Mesendoderm (in vitro differentiated cells): ENCODE results near the gene USP48.

ENCODE experiments used
- DNase-seq: peaks from one replicate; pipeline ENCODE4 v3.0.0; 2013
- H2AK5ac ChIP-seq: 2 replicates; pipeline ENCODE4 v1.6.1; 2013; ENCODE audit warnings: low read length, inconsistent platforms
- H2BK120ac ChIP-seq: 2 replicates; pipeline ENCODE4 v1.6.1; 2013; ENCODE audit warnings: low read depth, mild to moderate bottlenecking, low read length, moderate library complexity, mixed read lengths
- H2BK15ac ChIP-seq: replicated peaks from 2 replicates; pipeline ENCODE4 v1.6.1; 2013; ENCODE audit warnings: low read depth, mild to moderate bottlenecking, moderate library complexity
- H2BK5ac ChIP-seq: 2 replicates; pipeline ENCODE4 v1.6.1; 2013; ENCODE audit warnings: low read length, inconsistent platforms
- H3K18ac ChIP-seq: 2 replicates; pipeline ENCODE4 v1.6.1; 2013; ENCODE audit warnings: mild to moderate bottlenecking, low read length, mixed read lengths
- H3K23ac ChIP-seq: one replicate; pipeline ENCODE4 v1.6.1; 2013; ENCODE audit warnings: low read length
- H3K27ac ChIP-seq: 2 replicates; pipeline ENCODE4 v1.5.1; 2013; ENCODE audit warnings: low read depth, mild to moderate bottlenecking, inconsistent platforms, low read length, moderate library complexity
- H3K27me3 ChIP-seq: 2 replicates; pipeline ENCODE4 v1.6.1; 2013; ENCODE audit warnings: low read length, control low read depth, mild to moderate bottlenecking, inconsistent platforms; ENCODE audit not compliant: insufficient read depth, poor library complexity
- H3K36me3 ChIP-seq: 2 replicates; pipeline ENCODE4 v1.6.1; 2013; ENCODE audit warnings: low read length, inconsistent platforms; ENCODE audit not compliant: control insufficient read depth, insufficient read depth
- H3K4ac ChIP-seq: one replicate; pipeline ENCODE4 v1.6.1; 2013; ENCODE audit warnings: low read depth, mild to moderate bottlenecking, low read length, moderate library complexity
- H3K4me1 ChIP-seq: 2 replicates; pipeline ENCODE4 v1.6.1; 2013; ENCODE audit warnings: low read depth, low read length, inconsistent platforms; ENCODE audit not compliant: control insufficient read depth
- H3K4me2 ChIP-seq: 2 replicates; pipeline ENCODE4 v1.6.1; 2013; ENCODE audit warnings: low read length
- H3K4me3 ChIP-seq: 2 replicates; pipeline ENCODE4 v1.5.1; 2013; ENCODE audit warnings: mild to moderate bottlenecking, low read length
- H3K56ac ChIP-seq: one replicate; pipeline ENCODE4 v1.6.1; 2013; ENCODE audit warnings: low read length
- H3K79me1 ChIP-seq: 2 replicates; pipeline ENCODE4 v1.6.1; 2013; ENCODE audit warnings: low read length, inconsistent platforms
- H3K79me2 ChIP-seq: 2 replicates; pipeline ENCODE4 v1.6.1; 2013; ENCODE audit warnings: mild to moderate bottlenecking, low read length; ENCODE audit not compliant: control insufficient read depth, insufficient read depth
- H3K9ac ChIP-seq: 2 replicates; pipeline ENCODE4 v1.6.1; 2013; ENCODE audit warnings: low read length, inconsistent platforms
- H4K5ac ChIP-seq: one replicate; pipeline ENCODE4 v1.6.1; 2013; ENCODE audit warnings: low read length
- H4K8ac ChIP-seq: one replicate; pipeline ENCODE4 v1.6.1; 2013; ENCODE audit warnings: low read depth, mild to moderate bottlenecking, control low read depth, low read length, moderate library complexity
- WGBS: extraction: QIAGEN DNeasy Blood & Tissue Kit; methylation state at CpG from one replicate; pipeline ENCODE4 v1.1.7; 2013; ENCODE audit warnings: low lambda C conversion rate, missing lambda C conversion rate; ENCODE audit not compliant: insufficient coverage; ENCODE audit errors: extremely low coverage; 5-methylcytosine and 5-hydroxymethylcytosine counted together

The USP48 gene

DNA sequence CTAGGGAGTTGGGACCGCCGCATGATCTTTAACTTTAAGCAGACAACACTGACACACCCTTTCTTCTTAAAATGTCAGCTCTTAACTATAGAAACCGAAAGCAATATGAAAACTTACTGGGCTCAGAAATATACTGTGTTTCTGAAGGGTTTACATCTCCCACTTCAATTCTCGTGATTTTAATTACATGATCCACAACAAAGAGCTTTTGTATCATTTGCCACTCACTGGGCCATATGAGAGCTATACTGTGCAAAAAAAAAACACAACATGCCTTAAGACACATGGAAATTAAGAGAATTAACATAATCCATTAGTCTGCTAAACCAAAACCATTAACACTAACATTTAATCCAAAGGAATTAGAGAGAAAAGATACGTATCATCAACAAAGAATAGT is 78.8 kb downstream of the USP48 start:
- H3K27ac ChIP-seq = no peak overlapping the region

GRCh38 chr1:21703318-21703963 is 79.5 kb downstream of the USP48 start:
- H2BK5ac ChIP-seq = no peak overlapping the region
- no peak overlapping the region for H3K4ac ChIP-seq
- H3K27ac ChIP-seq = no peak overlapping the region
- no peak overlapping the region for H3K23ac ChIP-seq
- H3K56ac ChIP-seq = no peak overlapping the region
- no peak overlapping the region for H2AK5ac ChIP-seq
- H4K5ac ChIP-seq = no peak overlapping the region
- no peak overlapping the region for H4K8ac ChIP-seq
- H3K4me3 ChIP-seq = no peak overlapping the region
- H2BK15ac ChIP-seq = no peak overlapping the region
- no peaks in the 10 kb centered on the region for H3K79me2 ChIP-seq
- H3K9ac ChIP-seq = no peak overlapping the region
- H3K4me2 ChIP-seq = no peak overlapping the region
- H3K18ac ChIP-seq = no peak overlapping the region
- H3K4me1 ChIP-seq = no peaks in the 10 kb centered on the region
- no CpG with 5 or more reads among the region's 3 CpGs for WGBS
- H3K79me1 ChIP-seq = peaks cover 2% of the 10 kb centered on the region
- peak; percentile 43 for DNase-seq
- H3K27me3 ChIP-seq = no peaks in the 10 kb centered on the region
- H3K36me3 ChIP-seq = peaks cover 2% of the 10 kb centered on the region
- no peak overlapping the region for H2BK120ac ChIP-seq

More for the DNA sequence above, 78.8 kb downstream of the USP48 start:
- WGBS = no CpG with 5 or more reads among the region's 5 CpGs
- H2AK5ac ChIP-seq = no peak overlapping the region
- H3K9ac ChIP-seq = no peak overlapping the region
- no peak overlapping the region for H3K23ac ChIP-seq
- no peaks in the 10 kb centered on the region for H3K79me2 ChIP-seq
- H3K4me1 ChIP-seq = no peaks in the 10 kb centered on the region
- no peak overlapping the region for H2BK15ac ChIP-seq
- H4K8ac ChIP-seq = no peak overlapping the region
- H3K56ac ChIP-seq = no peak overlapping the region
- no peak overlapping the region for H2BK5ac ChIP-seq
- no peak overlapping the region for H3K4ac ChIP-seq
- H3K79me1 ChIP-seq = peaks cover 2% of the 10 kb centered on the region
- H3K4me3 ChIP-seq = no peak overlapping the region
- no peak overlapping the region for H2BK120ac ChIP-seq
- H4K5ac ChIP-seq = no peak overlapping the region
- H3K27me3 ChIP-seq = no peaks in the 10 kb centered on the region
- DNase-seq = no peak
- peaks cover 2% of the 10 kb centered on the region for H3K36me3 ChIP-seq
- H3K18ac ChIP-seq = no peak overlapping the region
- H3K4me2 ChIP-seq = no peak overlapping the region

GRCh38 chr1:21702780-21703179 is 80.2 kb downstream of the USP48 start:
- no peak overlapping the region for H3K18ac ChIP-seq
- no peak overlapping the region for H3K23ac ChIP-seq
- no peak overlapping the region for H2BK5ac ChIP-seq
- H3K79me1 ChIP-seq = peaks cover 2% of the 10 kb centered on the region
- no peak overlapping the region for H3K4me3 ChIP-seq
- H4K8ac ChIP-seq = no peak overlapping the region
- peaks cover 2% of the 10 kb centered on the region for H3K36me3 ChIP-seq
- WGBS = no CpG with 5 or more reads among the region's 4 CpGs
- no peaks in the 10 kb centered on the region for H3K79me2 ChIP-seq
- H3K27me3 ChIP-seq = no peaks in the 10 kb centered on the region
- no peak overlapping the region for H4K5ac ChIP-seq
- H3K4ac ChIP-seq = no peak overlapping the region
- no peak overlapping the region for H2AK5ac ChIP-seq
- H3K27ac ChIP-seq = no peak overlapping the region
- no peak overlapping the region for H2BK120ac ChIP-seq
- no peak overlapping the region for H3K4me2 ChIP-seq
- no peak overlapping the region for H2BK15ac ChIP-seq
- no peaks in the 10 kb centered on the region for H3K4me1 ChIP-seq
- H3K9ac ChIP-seq = no peak overlapping the region
- no peak overlapping the region for H3K56ac ChIP-seq
- DNase-seq = no peak

GRCh38 chr1:21701401-21701800 is 81.5 kb downstream of the USP48 start:
- Histone ChIP-seq H3K9ac (no peak overlapping the region), H3K18ac (no peak overlapping the region), H2AK5ac (no peak overlapping the region), H3K4me2 (no peak overlapping the region), H2BK120ac (no peak overlapping the region), H3K23ac (no peak overlapping the region), H3K79me1 (peaks cover 2% of the 10 kb centered on the region), H3K79me2 (no peaks in the 10 kb centered on the region), H3K4me3 (no peak overlapping the region), H2BK15ac (no peak overlapping the region), H3K27me3 (no peaks in the 10 kb centered on the region), H3K27ac (no peak overlapping the region), H4K5ac (no peak overlapping the region), H3K36me3 (peaks cover 2% of the 10 kb centered on the region), H4K8ac (no peak overlapping the region), H2BK5ac (no peak overlapping the region), H3K4ac (no peak overlapping the region), H3K4me1 (no peaks in the 10 kb centered on the region), H3K56ac (no peak overlapping the region)
- WGBS = no CpG with 5 or more reads among the region's 6 CpGs
- no peak for DNase-seq

DNA sequence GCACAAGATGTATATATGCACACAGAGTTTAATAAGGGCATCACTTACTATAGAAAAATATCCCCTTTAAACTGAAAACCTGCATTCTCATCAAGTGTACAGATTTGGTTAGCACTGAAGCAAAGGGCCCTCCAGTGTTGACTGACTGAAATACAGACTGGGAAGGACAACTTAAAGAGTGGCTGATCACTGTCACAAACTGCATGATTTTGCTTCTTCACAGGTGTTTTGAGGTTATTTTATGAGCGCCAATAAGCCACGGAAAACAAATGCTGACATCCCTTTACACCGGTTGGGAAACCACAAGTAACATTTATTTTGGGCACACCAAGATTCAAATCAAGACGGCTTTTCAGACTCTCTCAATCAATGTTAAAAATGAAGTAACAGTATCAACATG is 82.9 kb downstream of the USP48 start:
- Histone ChIP-seq H3K79me1 (peaks cover 2% of the 10 kb centered on the region), H3K27me3 (no peaks in the 10 kb centered on the region), H3K9ac (no peak overlapping the region), H3K79me2 (no peaks in the 10 kb centered on the region), H3K56ac (no peak overlapping the region), H3K27ac (no peak overlapping the region), H3K4me3 (no peak overlapping the region), H4K5ac (no peak overlapping the region), H4K8ac (no peak overlapping the region), H2AK5ac (no peak overlapping the region), H3K36me3 (peaks cover 2% of the 10 kb centered on the region), H2BK120ac (no peak overlapping the region), H3K4ac (no peak overlapping the region), H3K23ac (no peak overlapping the region), H3K4me2 (no peak overlapping the region), H3K18ac (no peak overlapping the region), H3K4me1 (no peaks in the 10 kb centered on the region), H2BK5ac (no peak overlapping the region), H2BK15ac (no peak overlapping the region)
- WGBS = no CpG with 5 or more reads among the region's 4 CpGs
- no peak for DNase-seq

GRCh38 chr1:21696931-21697330 is 86.0 kb downstream of the USP48 start:
- WGBS = no CpG with 5 or more reads among the region's 6 CpGs
- H3K9ac ChIP-seq = no peak overlapping the region
- no peak overlapping the region for H3K27ac ChIP-seq
- no peak overlapping the region for H4K8ac ChIP-seq
- H3K79me1 ChIP-seq = peaks cover 2% of the 10 kb centered on the region
- no peak overlapping the region for H2AK5ac ChIP-seq
- H3K18ac ChIP-seq = no peak overlapping the region
- no peaks in the 10 kb centered on the region for H3K79me2 ChIP-seq
- no peak overlapping the region for H4K5ac ChIP-seq
- no peak overlapping the region for H3K4me2 ChIP-seq
- H3K23ac ChIP-seq = no peak overlapping the region
- no peak overlapping the region for H3K56ac ChIP-seq
- no peak overlapping the region for H2BK5ac ChIP-seq
- no peaks in the 10 kb centered on the region for H3K27me3 ChIP-seq
- no peaks in the 10 kb centered on the region for H3K4me1 ChIP-seq
- H3K4ac ChIP-seq = no peak overlapping the region
- H2BK120ac ChIP-seq = no peak overlapping the region
- H3K36me3 ChIP-seq = peaks cover 2% of the 10 kb centered on the region
- no peak for DNase-seq
- no peak overlapping the region for H3K4me3 ChIP-seq
- H2BK15ac ChIP-seq = no peak overlapping the region
